ENCODE results near the gene PKN2. TPM values are rescaled to one million over a fixed set of nuclear protein-coding genes. Genes with fewer than 3 reads are reported as not detected.

PKN2 gene
- total RNA-seq, 1 experiment from 2014 or later: 32.5 TPM

GRCh38 chr1:88691540-88691939 lies 7.5 kb downstream of the PKN2 start:
- Histone ChIP-seq H3K23me2 (ENCODE audit: insufficient read length, low read depth, low read length, poor library complexity, severe bottlenecking) (no peaks in the 10 kb centered on the region), H2BK20ac (ENCODE audit: low read depth, low read length, poor library complexity, severe bottlenecking) (no peak overlapping the region), H2AK5ac (ENCODE audit: insufficient read length, low read length) (no peak overlapping the region), H3K9me3 (ENCODE audit: control insufficient read depth, low read depth, low read length) (no peaks in the 10 kb centered on the region), H3K4me1 (ENCODE audit: insufficient read depth, low read length) (no peaks in the 10 kb centered on the region), H4K5ac (ENCODE audit: insufficient read length, low read depth, low read length) (no peak overlapping the region), H2BK5ac (ENCODE audit: insufficient read length, low read length) (no peak overlapping the region), H3K14ac (ENCODE audit: insufficient read depth, low read length) (no peak overlapping the region), H2BK15ac (ENCODE audit: low read depth, low read length) (no peak overlapping the region), H3K56ac (ENCODE audit: insufficient read length, low read depth, low read length) (no peak overlapping the region), H2AFZ (ENCODE audit: low read length) (no peak overlapping the region), H3K18ac (ENCODE audit: insufficient read length, low read depth, low read length) (no peak overlapping the region), H3K27ac (ENCODE audit: insufficient read length, low read depth, low read length) (no peak overlapping the region), H3K9ac (ENCODE audit: extremely low read depth, insufficient read length, low read length) (no peak overlapping the region), H3T11ph (ENCODE audit: low read length) (no peak overlapping the region), H4K20me1 (ENCODE audit: control insufficient read depth, insufficient read depth, insufficient read length) (no peaks in the 10 kb centered on the region), H2BK12ac (ENCODE audit: insufficient read length, low read depth, low read length) (no peak overlapping the region), H3K4me2 (ENCODE audit: insufficient read depth, insufficient read length, low read length) (no peak overlapping the region), H3K4ac (ENCODE audit: low read depth, low read length) (no peak overlapping the region), H3K79me2 (ENCODE audit: insufficient read depth, low read length) (peaks cover 14% of the 10 kb centered on the region; the same call in 1 of the 2 replicates), H3K79me1 (ENCODE audit: insufficient read depth, low read depth, low read length, poor library complexity, severe bottlenecking) (peaks cover 5% of the 10 kb centered on the region), H3K23ac (ENCODE audit: insufficient read length, low read depth, low read length) (no peak overlapping the region), H4K8ac (replicated peaks; ENCODE audit: insufficient read length, low read depth, low read length) (no peak overlapping the region), H4K91ac (ENCODE audit: insufficient read length, low read depth, low read length) (no peak overlapping the region), H3K27me3 (ENCODE audit: insufficient read depth, low read length) (no peaks in the 10 kb centered on the region), H2BK120ac (ENCODE audit: low read depth, low read length, poor library complexity, severe bottlenecking) (no peak overlapping the region)
- H3K27me3 Mint-ChIP-seq (ENCODE audit: low read depth): no peaks in the 10 kb centered on the region
- H3K36me3 Mint-ChIP-seq (ENCODE audit: insufficient read depth in 1 of 3, low read depth in 3 of 3): peaks cover 0 to 12% (median 0%) of the 10 kb centered on the region in 3 experiments; a peak in 4 of 7 replicates
- no peaks in the 10 kb centered on the region for H3K9me3 Mint-ChIP-seq
- peaks cover 10% of the 10 kb centered on the region in 2 experiments; a peak in 3 of 4 replicates for H3K4me1 Mint-ChIP-seq
- TF ChIP-seq CTCF (conservative IDR thresholded peaks at IDR 0.05): no peak
- H3K27ac Mint-ChIP-seq: no peak overlapping the region
- no peak for DNase-seq
- no CpG with 5 or more reads among the region's 3 CpGs for WGBS (ENCODE audit: extremely low coverage, insufficient read length, low lambda C conversion rate)
- no peak overlapping the region for H3K4me3 Mint-ChIP-seq
